OCI-LY1 (cell line): Measurements from ENCODE around the gene PAPPA.

Source experiments
- CTCF ChIP-seq: fragments of 200-600 bp; sonication (generic), shearing (Covaris generic); IDR thresholded peaks from 2 replicates; pipeline ENCODE4 v1.5.1; 2017; ENCODE audit warnings: mild to moderate bottlenecking, antibody characterized with exemption, low read length, moderate library complexity, mixed read lengths
- EZH2 ChIP-seq: fragments of 200-600 bp; sonication (generic), shearing (Covaris generic); IDR thresholded peaks from 2 replicates; pipeline ENCODE4 v1.8.0; 2017; ENCODE audit warnings: borderline replicate concordance, mixed run types, mild to moderate bottlenecking, antibody characterized with exemption, low read length, moderate library complexity, mixed read lengths

GRCh38 chr9:116276196-116276493 is 122.6 kb downstream of the PAPPA start:
- TF ChIP-seq CTCF (no peak), EZH2 (no peak)
